T-helper 2 cell (primary cell): ENCODE measurements around the gene PCDHA9.

ENCODE experiments used
- DNase-seq, 5 experiments: peaks; one replicate each; pipeline versions ENCODE4 v3.0.0 to v3.0.0-alpha.2; 2012 to 2022

Gene PCDHA9

GRCh38 chr5:140881889-140882590, 33.9 kb downstream of the PCDHA9 start, which contains the start of gene PCDHA13:
PCDHA13 (plus strand) TSS chr5:140882124; CDS start chr5:140882269, 145 bp downstream.
- DNase-seq, result no peak

- no peak for DNase-seq
These were observed 34.4 kb downstream of the PCDHA9 start for GRCh38 chr5:140882591-140882899.

GRCh38 chr5:140883373-140883772, 35.2 kb downstream of the PCDHA9 start:
- DNase-seq, result no peak

- DNase-seq, result no peak
These were observed 35.9 kb downstream of the PCDHA9 start for GRCh38 chr5:140883927-140884697.
